Anterior cingulate cortex (tissue), 58 donors: Measurements from ENCODE around the gene IGFBP5.

Experiments used
- DNase-seq, 58 donors: peaks; one replicate each; lab custom pipeline; 2025; lab: John Stamatoyannopoulos, UW

The IGFBP5 gene

GRCh38 chr2:216695401-216695821 lies at the start of gene IGFBP5:
TSS of gene IGFBP5 (minus strand) at chr2:216695549. CDS start at chr2:216694775, 774 bp downstream.
- DNase-seq: peak in 55 of 58 donors; percentile 20 to 85 (median 67)

GRCh38 chr2:216743781-216744180 lies 48.4 kb upstream of the IGFBP5 start:
- DNase-seq: no peak

- DNase-seq: no peak
Observed at GRCh38 chr2:216742411-216742810, 47.1 kb upstream of the IGFBP5 start.

- no peak for DNase-seq
Observed at GRCh38 chr2:216741223-216741593, 45.9 kb upstream of the IGFBP5 start.

- DNase-seq: no peak
Observed at GRCh38 chr2:216740557-216741222, 45.3 kb upstream of the IGFBP5 start.

GRCh38 chr2:216739035-216739434 lies 43.7 kb upstream of the IGFBP5 start:
- DNase-seq: no peak

- no peak for DNase-seq
Observed at GRCh38 chr2:216737676-216738075, 42.3 kb upstream of the IGFBP5 start.

- DNase-seq: no peak
Observed at GRCh38 chr2:216736326-216736725, 41.0 kb upstream of the IGFBP5 start.

GRCh38 chr2:216735668-216736067 lies 40.3 kb upstream of the IGFBP5 start:
- DNase-seq: no peak

GRCh38 chr2:216735086-216735485 lies 39.7 kb upstream of the IGFBP5 start:
- DNase-seq: no peak

- DNase-seq: no peak
Observed at GRCh38 chr2:216733046-216733445, 37.7 kb upstream of the IGFBP5 start.

- no peak for DNase-seq
Observed at GRCh38 chr2:216732334-216732733, 37.0 kb upstream of the IGFBP5 start.

GRCh38 chr2:216731465-216731864 lies 36.1 kb upstream of the IGFBP5 start:
- no peak for DNase-seq

- DNase-seq: no peak
Observed at GRCh38 chr2:216730871-216731270, 35.5 kb upstream of the IGFBP5 start.

GRCh38 chr2:216727346-216728122 lies 32.2 kb upstream of the IGFBP5 start:
- DNase-seq: no peak

GRCh38 chr2:216724190-216724589 lies 28.8 kb upstream of the IGFBP5 start:
- DNase-seq: no peak

- DNase-seq: no peak
Observed at GRCh38 chr2:216721141-216721540, 25.8 kb upstream of the IGFBP5 start.

- no peak for DNase-seq
Observed at GRCh38 chr2:216720722-216721121, 25.4 kb upstream of the IGFBP5 start.

- no peak for DNase-seq
Observed at GRCh38 chr2:216717907-216718615, 22.7 kb upstream of the IGFBP5 start.

- no peak for DNase-seq
Observed at GRCh38 chr2:216717491-216717901, 22.1 kb upstream of the IGFBP5 start.

- DNase-seq: no peak
Observed at GRCh38 chr2:216716109-216716508, 20.8 kb upstream of the IGFBP5 start.
